ENCODE measurements around the gene PHC2. TPM values are rescaled to one million over a fixed set of nuclear protein-coding genes. Genes with fewer than 3 reads are reported as not detected.
A peak's percentile ranks its signal among the peaks of the same experiment; 100 is the strongest.

PHC2 gene
- total RNA-seq, 6 experiments from 2014 or later: 49.3 to 86.5 (median 66.8) TPM

DNA sequence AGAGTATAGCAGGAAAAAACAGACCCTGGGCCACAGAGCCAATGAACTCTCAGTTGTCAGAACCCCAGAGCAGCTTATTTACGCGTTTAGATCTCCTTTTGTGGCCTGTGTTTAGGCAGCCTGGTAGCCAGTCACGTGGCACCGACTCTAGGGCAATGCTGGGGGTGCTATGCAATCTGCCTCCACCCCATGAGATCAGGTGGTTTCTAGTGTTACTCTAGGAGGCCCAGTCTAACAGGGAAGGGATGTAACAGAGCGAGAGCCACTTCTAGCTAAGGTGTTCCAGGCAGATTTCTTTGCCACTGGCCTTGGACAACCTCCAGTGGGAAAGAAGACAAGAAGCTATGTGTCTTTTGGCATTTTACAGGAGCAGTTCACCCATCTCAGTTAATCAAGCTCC lies 98.0 kb downstream of the PHC2 start:
- ATAC-seq: peak in 1 of 4 donors; percentile 18
- Histone ChIP-seq H3K4me1 (peaks cover 2 to 69% (median 18%) of the 10 kb centered on the region in 4 donors), H3K4me3 (no peak overlapping the region), H3K36me3 (peaks cover 27 to 57% (median 36%) of the 10 kb centered on the region in 4 donors), H3K9me3 (no peaks in the 10 kb centered on the region), H3K27ac (peak overlapping the region in 2 of 3 donors; percentile 14 to 61), H3K27me3 (no peaks in the 10 kb centered on the region)
- no peak for DNase-seq
- intact Hi-C loops (cut with DNase I): no loop called here
- 77% methylated on average over 4 of the region's 5 CpGs for WGBS (ENCODE audit: insufficient coverage, low coverage, low lambda C conversion rate, missing lambda C conversion rate)
- TF ChIP-seq, protein P1, sequence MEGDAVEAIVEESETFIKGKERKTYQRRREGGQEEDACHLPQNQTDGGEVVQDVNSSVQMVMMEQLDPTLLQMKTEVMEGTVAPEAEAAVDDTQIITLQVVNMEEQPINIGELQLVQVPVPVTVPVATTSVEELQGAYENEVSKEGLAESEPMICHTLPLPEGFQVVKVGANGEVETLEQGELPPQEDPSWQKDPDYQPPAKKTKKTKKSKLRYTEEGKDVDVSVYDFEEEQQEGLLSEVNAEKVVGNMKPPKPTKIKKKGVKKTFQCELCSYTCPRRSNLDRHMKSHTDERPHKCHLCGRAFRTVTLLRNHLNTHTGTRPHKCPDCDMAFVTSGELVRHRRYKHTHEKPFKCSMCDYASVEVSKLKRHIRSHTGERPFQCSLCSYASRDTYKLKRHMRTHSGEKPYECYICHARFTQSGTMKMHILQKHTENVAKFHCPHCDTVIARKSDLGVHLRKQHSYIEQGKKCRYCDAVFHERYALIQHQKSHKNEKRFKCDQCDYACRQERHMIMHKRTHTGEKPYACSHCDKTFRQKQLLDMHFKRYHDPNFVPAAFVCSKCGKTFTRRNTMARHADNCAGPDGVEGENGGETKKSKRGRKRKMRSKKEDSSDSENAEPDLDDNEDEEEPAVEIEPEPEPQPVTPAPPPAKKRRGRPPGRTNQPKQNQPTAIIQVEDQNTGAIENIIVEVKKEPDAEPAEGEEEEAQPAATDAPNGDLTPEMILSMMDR (IDR thresholded peaks at IDR 0.05): no peak
- no peak for TF ChIP-seq POLR2A (IDR thresholded peaks at IDR 0.05)

DNA sequence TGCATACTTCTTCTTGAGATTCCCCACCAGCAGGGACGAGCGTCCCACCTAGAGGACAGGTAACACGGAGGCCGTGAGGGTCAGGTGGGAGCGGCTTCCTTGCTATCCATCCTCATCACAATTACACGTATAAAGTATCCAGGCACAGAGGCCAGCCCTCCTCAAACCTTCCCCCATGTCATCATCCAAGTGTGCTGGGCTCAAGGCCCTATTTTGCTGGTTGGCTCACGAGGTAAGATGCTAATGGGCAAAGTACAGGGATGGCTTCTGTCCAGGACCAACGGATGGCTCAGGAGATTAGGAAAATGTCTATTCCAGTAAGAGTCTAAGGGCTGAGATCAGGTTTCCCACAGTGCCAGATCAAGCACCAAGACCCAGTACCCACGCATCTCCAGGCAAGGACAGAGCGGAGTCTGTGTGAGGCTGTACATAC lies 98.5 kb downstream of the PHC2 start:
- Histone ChIP-seq H3K9me3 (no peaks in the 10 kb centered on the region), H3K27me3 (no peaks in the 10 kb centered on the region), H3K36me3 (peaks cover 27 to 62% (median 40%) of the 10 kb centered on the region in 4 donors), H3K4me1 (peaks cover 2 to 69% (median 17%) of the 10 kb centered on the region in 4 donors), H3K4me3 (no peak overlapping the region), H3K27ac (peak overlapping the region in 2 of 3 donors; percentile 14 to 61)
- DNase-seq (no peak), ATAC-seq (no peak)
- no peak for TF ChIP-seq POLR2A (IDR thresholded peaks at IDR 0.05)
- TF ChIP-seq, protein P1 (IDR thresholded peaks at IDR 0.05): no peak
- intact Hi-C loops (cut with DNase I): no loop called here
- WGBS (ENCODE audit: insufficient coverage, low coverage, low lambda C conversion rate, missing lambda C conversion rate): 50% methylated on average over 1 of the region's 10 CpGs

DNA sequence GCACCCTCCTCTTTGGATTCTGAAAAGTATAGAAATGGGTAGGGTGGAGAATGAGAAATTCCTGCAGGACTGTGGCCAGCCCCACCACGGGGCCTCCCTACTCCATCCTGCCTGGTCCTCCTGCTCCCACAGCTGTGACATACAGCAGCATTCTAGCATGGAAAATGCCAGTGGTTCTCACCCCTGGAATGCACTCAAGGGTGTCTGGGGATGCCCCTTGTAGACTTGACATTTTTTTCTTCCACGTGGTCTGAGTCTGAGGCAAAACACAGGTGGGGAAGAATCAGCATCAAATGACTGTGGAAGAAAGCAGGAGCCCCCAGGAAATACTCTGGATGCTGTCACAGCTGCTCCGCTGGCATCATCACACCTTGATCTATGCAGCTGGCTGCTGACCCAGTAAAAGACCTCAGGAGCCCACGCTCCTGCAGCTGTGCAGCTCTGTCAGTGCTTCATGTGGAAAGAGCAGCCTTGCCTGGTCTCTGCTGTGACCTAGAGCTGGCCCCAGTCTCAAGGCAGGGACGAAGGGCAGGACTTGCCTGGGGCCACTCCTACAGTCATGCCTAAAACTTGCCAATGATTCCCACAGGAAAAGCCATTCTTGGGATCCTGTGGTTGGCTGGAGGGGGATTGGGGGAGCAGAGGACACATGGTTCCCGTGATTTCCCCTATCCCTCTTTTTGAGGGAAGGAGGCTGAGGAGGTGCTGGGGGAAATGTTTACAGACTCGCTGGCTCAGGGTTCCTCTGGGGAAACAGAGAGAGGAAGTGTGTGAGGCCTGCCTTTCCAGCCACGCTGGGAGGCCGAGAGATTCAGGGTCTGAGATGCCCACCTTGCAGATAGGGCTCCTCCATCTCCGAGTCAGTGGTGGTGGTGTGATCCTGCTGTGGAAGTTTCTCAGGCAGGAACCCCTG lies 99.2 kb downstream of the PHC2 start:
- H3K27me3 ChIP-seq: no peaks in the 10 kb centered on the region
- intact Hi-C loops (cut with DNase I): no loop called here
- WGBS (ENCODE audit: insufficient coverage, low coverage, low lambda C conversion rate, missing lambda C conversion rate): 80% methylated on average over 2 of the region's 10 CpGs
- no peak for DNase-seq
- ATAC-seq: no peak
- peaks cover 27 to 68% (median 44%) of the 10 kb centered on the region in 4 donors for H3K36me3 ChIP-seq
- no peaks in the 10 kb centered on the region for H3K9me3 ChIP-seq
- no peak for TF ChIP-seq POLR2A (IDR thresholded peaks at IDR 0.05)
- TF ChIP-seq, protein P1 (IDR thresholded peaks at IDR 0.05): no peak
- H3K4me1 ChIP-seq: peaks cover 2 to 69% (median 17%) of the 10 kb centered on the region in 4 donors
- H3K27ac ChIP-seq: no peak overlapping the region
- H3K4me3 ChIP-seq: no peak overlapping the region

DNA sequence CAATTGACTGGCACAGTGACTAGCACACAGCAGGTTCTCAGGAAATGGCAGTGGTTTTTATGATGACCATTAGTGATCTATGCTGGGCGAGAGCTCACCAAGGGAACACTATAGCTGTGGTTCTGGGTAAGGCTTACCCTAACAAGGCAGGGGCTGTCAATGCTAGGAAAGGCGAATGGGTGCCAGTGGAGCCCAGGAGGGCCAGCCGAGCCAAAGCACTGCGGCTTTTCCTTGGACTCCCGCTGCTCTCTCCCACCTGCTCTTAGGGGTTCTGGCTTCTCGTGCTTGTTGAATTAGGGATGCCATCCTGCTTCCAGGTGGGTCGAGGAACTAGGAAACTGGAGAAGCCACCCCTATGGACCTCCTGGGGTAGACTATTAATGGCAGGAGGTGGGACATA lies 100.0 kb downstream of the PHC2 start:
- Histone ChIP-seq H3K27ac (no peak overlapping the region), H3K4me1 (peaks cover 2 to 65% (median 15%) of the 10 kb centered on the region in 4 donors), H3K4me3 (no peak overlapping the region), H3K36me3 (peaks cover 33 to 76% (median 49%) of the 10 kb centered on the region in 4 donors), H3K9me3 (no peaks in the 10 kb centered on the region), H3K27me3 (no peaks in the 10 kb centered on the region)
- no peak for ATAC-seq
- intact Hi-C loops (cut with DNase I): no loop called here
- no peak for DNase-seq
- TF ChIP-seq, protein P1 (IDR thresholded peaks at IDR 0.05): no peak
- TF ChIP-seq POLR2A (IDR thresholded peaks at IDR 0.05): no peak
- 80% methylated on average over 1 of the region's 7 CpGs for WGBS (ENCODE audit: insufficient coverage, low coverage, low lambda C conversion rate, missing lambda C conversion rate)
